K562 (cell line): ENCODE measurements around the gene GLTP. TPM values are rescaled to one million over a fixed set of nuclear protein-coding genes. Genes with fewer than 3 reads are reported as not detected.

Experiments
- CSDE1 ChIP-seq, 2 experiments: fragments of 450-650 bp; IDR thresholded peaks; 2 replicates each; pipeline ENCODE4 v1.6.1; 2016; ENCODE audit warnings: mild to moderate bottlenecking in 1 of 2
- DIDO1 ChIP-seq: fragments of 450-650 bp; IDR thresholded peaks from 2 replicates; pipeline ENCODE4 v1.6.1; 2016; ENCODE audit warnings: low read depth, missing biosample characterization, missing genetic modification characterization
- E2F5 ChIP-seq: sonication (generic); formaldehyde crosslinking; IDR thresholded peaks from 2 replicates; pipeline ENCODE4 v1.8.0; 2022; ENCODE audit warnings: mild to moderate bottlenecking, missing genetic modification reagents
- HDAC6 ChIP-seq: IDR thresholded peaks from 2 replicates; pipeline ENCODE4 v1.6.1; 2012; ENCODE audit warnings: low read depth, mild to moderate bottlenecking, control low read depth, inconsistent platforms, low read length, moderate library complexity
- KHSRP ChIP-seq: fragments of 450-650 bp; IDR thresholded peaks from 2 replicates; pipeline ENCODE4 v1.6.1; 2017
- MAFK ChIP-seq: IDR thresholded peaks from 2 replicates; pipeline ENCODE4 v1.6.1; 2011; ENCODE audit warnings: low read length, improper control_type of control experiment
- NFATC3 ChIP-seq: fragments of 450-650 bp; IDR thresholded peaks from 2 replicates; pipeline ENCODE4 v1.6.1; 2017; ENCODE audit warnings: mild to moderate bottlenecking
- NFE2 ChIP-seq: IDR thresholded peaks from 2 replicates; pipeline ENCODE4 v1.6.1; 2014; ENCODE audit warnings: antibody characterized with exemption, low read depth
- SRSF3 ChIP-seq: fragments of 200-400 bp; formaldehyde crosslinking; IDR thresholded peaks from 2 replicates; pipeline ENCODE4 v1.6.1; 2016; ENCODE audit warnings: mild to moderate bottlenecking, low read length, moderate library complexity; ENCODE audit not compliant: insufficient read depth
- ZBTB49 ChIP-seq: sonication (generic); formaldehyde crosslinking; IDR thresholded peaks from 2 replicates; pipeline ENCODE4 v1.8.0; 2022; ENCODE audit warnings: missing genetic modification reagents, mild to moderate bottlenecking, borderline replicate concordance
- ZFP91 ChIP-seq: sonication (generic); formaldehyde crosslinking; IDR thresholded peaks from 2 replicates; pipeline ENCODE4 v1.8.0; 2022; ENCODE audit warnings: mild to moderate bottlenecking, missing genetic modification reagents
- ZKSCAN8 ChIP-seq: fragments of 200-800 bp; sonication (Bioruptor generic); IDR thresholded peaks from 2 replicates; pipeline ENCODE4 v1.6.1; 2016; ENCODE audit warnings: missing genetic modification characterization, missing compliant biosample characterization
- ZNF143 ChIP-seq: sonication (generic); formaldehyde crosslinking; IDR thresholded peaks from 2 replicates; pipeline ENCODE4 v1.9.0; 2022; ENCODE audit warnings: mild to moderate bottlenecking, missing genetic modification reagents
- ZNF644 ChIP-seq: fragments of 200-800 bp; sonication (Bioruptor generic); IDR thresholded peaks from 2 replicates; pipeline ENCODE4 v1.6.1; 2016; ENCODE audit warnings: low read depth, missing genetic modification characterization, missing compliant biosample characterization
- polyA plus RNA-seq, 8 experiments: library from polyadenylated mRNA; depleted of rRNA in 4 of 8; stranded (reverse) in 5 of 8; unstranded in 3 of 8; fragments of >200 nt; fragmentation: Nextera tagmentation in 2 of 8; fragmentation: Illumina TruSeq in 1 of 8; extraction: Ambion mirVana in 2 of 8; extraction: Trizol in 1 of 8; gene quantifications; 2 replicates each; pipeline versions ENCODE4 v1.2.1 to v1.2.3, GENCODE V29; 2011 to 2014; ENCODE audit warnings: inconsistent platforms in 1 of 8, missing spikeins in 1 of 8
- total RNA-seq, 7 experiments: library from RNA; depleted of rRNA in 6 of 7; stranded (reverse); fragments of >200 nt in 6 of 7; fragmentation: Illumina TruSeq in 2 of 7; extraction: Trizol in 2 of 7; gene quantifications; 2 replicates each; pipeline versions ENCODE4 v1.2.1 to v1.2.3, GENCODE V29; 2011 to 2021; ENCODE audit warnings: low replicate concordance in 1 of 7
- TF ChIP-seq, protein P1 (sequence below): sonication (generic); formaldehyde crosslinking; IDR thresholded peaks from 2 replicates; pipeline ENCODE4 v1.8.0; 2023; ENCODE audit warnings: mild to moderate bottlenecking, missing genetic modification reagents
- TF ChIP-seq, protein P2 (sequence below): sonication (generic); formaldehyde crosslinking; IDR thresholded peaks from 2 replicates; pipeline ENCODE4 v1.8.1; 2022; ENCODE audit warnings: missing genetic modification reagents

GLTP gene
- total and polyA plus RNA-seq, 9 of the 15 experiments (the other 6 are each of a cell fraction or from before 2014, with no cell fraction given) = 4.4 to 8.3 (median 6.1) TPM

DNA sequence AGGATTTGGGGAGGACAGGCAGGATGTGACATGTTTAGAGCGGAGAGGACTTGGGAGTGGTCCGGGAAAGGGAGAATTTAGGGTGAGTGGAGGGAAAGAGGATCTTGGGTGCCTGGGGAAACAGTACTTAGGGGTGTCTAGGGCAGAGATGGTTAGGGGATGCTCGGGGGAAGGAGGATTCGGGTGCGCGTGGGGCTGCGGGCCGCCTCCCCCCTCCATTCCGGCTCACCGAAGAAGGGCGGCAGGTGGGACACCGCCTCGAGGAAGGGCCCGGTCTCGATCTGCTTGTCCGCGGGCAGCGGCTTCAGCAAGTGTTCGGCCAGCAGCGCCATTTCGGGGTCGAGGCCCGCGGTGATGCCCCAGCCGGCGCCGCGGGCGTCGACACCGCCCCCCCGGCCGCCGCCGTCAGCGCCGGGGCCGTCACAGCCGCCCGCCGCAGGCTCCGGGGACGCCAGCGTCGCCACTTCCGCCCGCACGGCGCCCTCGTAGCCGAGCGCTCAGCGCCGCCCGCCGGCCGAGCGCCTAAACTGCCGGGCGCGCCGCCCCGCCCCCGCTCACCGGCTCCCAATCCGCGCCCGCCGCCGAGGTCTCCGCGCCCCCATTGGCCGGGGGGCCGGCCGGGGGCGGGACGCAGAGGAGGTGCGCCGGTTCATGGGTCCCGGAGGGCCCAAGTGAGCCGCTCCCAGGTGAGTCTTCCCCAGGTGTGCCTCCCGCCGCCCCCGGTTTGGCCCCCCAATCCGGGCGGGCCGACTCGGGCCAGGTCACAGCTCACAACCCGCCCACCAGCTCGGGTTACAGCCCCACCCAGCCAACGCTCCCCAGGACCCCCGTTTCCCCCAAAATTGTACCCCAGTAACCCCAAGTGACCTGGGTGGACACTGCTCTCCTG, at the start of gene GLTP (continued):
- TF ChIP-seq ZNF143 (CRISPR knock-in tag) (no peak), E2F5 (CRISPR knock-in tag) (0 out of 2 replicates have a peak, but pooled peaks have one; percentile 40), CSDE1 (IDR thresholded peaks at IDR 0.05) (no peak), ZBTB49 (CRISPR knock-in tag) (no peak), KHSRP (no peak), ZNF644 (tag) (no peak), ZKSCAN8 (no peak), NFE2 (no peak), MAFK (no peak), HDAC6 (no peak), NFATC3 (no peak), ZFP91 (CRISPR knock-in tag) (no peak), SRSF3 (no peak), DIDO1 (tag) (no peak)
- TF ChIP-seq, protein P1, sequence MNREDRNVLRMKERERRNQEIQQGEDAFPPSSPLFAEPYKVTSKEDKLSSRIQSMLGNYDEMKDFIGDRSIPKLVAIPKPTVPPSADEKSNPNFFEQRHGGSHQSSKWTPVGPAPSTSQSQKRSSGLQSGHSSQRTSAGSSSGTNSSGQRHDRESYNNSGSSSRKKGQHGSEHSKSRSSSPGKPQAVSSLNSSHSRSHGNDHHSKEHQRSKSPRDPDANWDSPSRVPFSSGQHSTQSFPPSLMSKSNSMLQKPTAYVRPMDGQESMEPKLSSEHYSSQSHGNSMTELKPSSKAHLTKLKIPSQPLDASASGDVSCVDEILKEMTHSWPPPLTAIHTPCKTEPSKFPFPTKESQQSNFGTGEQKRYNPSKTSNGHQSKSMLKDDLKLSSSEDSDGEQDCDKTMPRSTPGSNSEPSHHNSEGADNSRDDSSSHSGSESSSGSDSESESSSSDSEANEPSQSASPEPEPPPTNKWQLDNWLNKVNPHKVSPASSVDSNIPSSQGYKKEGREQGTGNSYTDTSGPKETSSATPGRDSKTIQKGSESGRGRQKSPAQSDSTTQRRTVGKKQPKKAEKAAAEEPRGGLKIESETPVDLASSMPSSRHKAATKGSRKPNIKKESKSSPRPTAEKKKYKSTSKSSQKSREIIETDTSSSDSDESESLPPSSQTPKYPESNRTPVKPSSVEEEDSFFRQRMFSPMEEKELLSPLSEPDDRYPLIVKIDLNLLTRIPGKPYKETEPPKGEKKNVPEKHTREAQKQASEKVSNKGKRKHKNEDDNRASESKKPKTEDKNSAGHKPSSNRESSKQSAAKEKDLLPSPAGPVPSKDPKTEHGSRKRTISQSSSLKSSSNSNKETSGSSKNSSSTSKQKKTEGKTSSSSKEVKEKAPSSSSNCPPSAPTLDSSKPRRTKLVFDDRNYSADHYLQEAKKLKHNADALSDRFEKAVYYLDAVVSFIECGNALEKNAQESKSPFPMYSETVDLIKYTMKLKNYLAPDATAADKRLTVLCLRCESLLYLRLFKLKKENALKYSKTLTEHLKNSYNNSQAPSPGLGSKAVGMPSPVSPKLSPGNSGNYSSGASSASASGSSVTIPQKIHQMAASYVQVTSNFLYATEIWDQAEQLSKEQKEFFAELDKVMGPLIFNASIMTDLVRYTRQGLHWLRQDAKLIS (CRISPR knock-in tag) = no peak
- TF ChIP-seq, protein P2, sequence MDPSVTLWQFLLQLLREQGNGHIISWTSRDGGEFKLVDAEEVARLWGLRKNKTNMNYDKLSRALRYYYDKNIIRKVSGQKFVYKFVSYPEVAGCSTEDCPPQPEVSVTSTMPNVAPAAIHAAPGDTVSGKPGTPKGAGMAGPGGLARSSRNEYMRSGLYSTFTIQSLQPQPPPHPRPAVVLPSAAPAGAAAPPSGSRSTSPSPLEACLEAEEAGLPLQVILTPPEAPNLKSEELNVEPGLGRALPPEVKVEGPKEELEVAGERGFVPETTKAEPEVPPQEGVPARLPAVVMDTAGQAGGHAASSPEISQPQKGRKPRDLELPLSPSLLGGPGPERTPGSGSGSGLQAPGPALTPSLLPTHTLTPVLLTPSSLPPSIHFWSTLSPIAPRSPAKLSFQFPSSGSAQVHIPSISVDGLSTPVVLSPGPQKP = no peak
